Measurements from ENCODE around the gene HS3ST1. TPM values are rescaled to one million over a fixed set of nuclear protein-coding genes. Genes with fewer than 3 reads are reported as not detected.

Gene HS3ST1
- total RNA-seq (2021; ENCODE audit: unreplicated experiment): 134 TPM
- 108 and 124 TPM in 2 replicates for polyA plus RNA-seq (2012)
- percentile 99 among the genes with signal in this experiment for Bru-seq, nascent RNA
- BruChase-seq, experiment 1, labeled RNA remaining after a 6-hour chase: percentile 70 among the genes with signal in this experiment
- BruChase-seq, experiment 2, labeled RNA remaining after a 2-hour chase: percentile 92 among the genes with signal in this experiment
- long read RNA-seq, full-length matches to known transcripts: 487 of 568 reads
- long read RNA-seq, partial matches to known transcripts: 0 of 568 reads
- long read RNA-seq, other reads (novel, unspliced or antisense): 81 of 568 reads

GRCh38 chr4:11428231-11428898 lies at the start of gene HS3ST1:
TSS of gene HS3ST1 (minus strand) at chr4:11428894. CDS start at chr4:11400005, 28,889 bp downstream.
- TSS peak; percentile 38 for BruUV-seq (replicated peaks)
- H3K79me2 ChIP-seq (ENCODE audit: insufficient read depth, low read length): peaks cover 99% of the 10 kb centered on the region

More at GRCh38 chr4:11428231-11428898, at the start of gene HS3ST1:
- H3K4me1 ChIP-seq (ENCODE audit: control insufficient read depth in 1 of 2, insufficient read depth in 2 of 2, low read length in 2 of 2): peaks cover 41 to 77% of the 10 kb centered on the region in 2 experiments
- no peaks in the 10 kb centered on the region for H3K27me3 ChIP-seq (ENCODE audit: insufficient read depth, low read length)
- DNase-seq (ENCODE audit: low read depth, low spot score) (no peak), ATAC-seq (peak; percentile 45)
- H3K27ac ChIP-seq (ENCODE audit: low read depth, low read length): peak within 1 kb of the TSS; percentile 90
- no peak for TF ChIP-seq POLR2A (IDR thresholded peaks at IDR 0.05; ENCODE audit: borderline replicate concordance, extremely low read depth, insufficient read depth, insufficient read length)
- TF ChIP-seq JUND (IDR thresholded peaks at IDR 0.05): no peak
- no peak for TF ChIP-seq CEBPB (IDR thresholded peaks at IDR 0.05; ENCODE audit: low read depth)
- TF ChIP-seq REST (IDR thresholded peaks at IDR 0.05; ENCODE audit: low read depth): no peak
- TF ChIP-seq EZH2 (IDR thresholded peaks at IDR 0.05): no peak
- no peak for TF ChIP-seq SRF (IDR thresholded peaks at IDR 0.05; ENCODE audit: low read depth)
- no peak for TF ChIP-seq ZNF274 (IDR thresholded peaks at IDR 0.05; ENCODE audit: low read depth, low read length)
- no peak for TF ChIP-seq ZFX (IDR thresholded peaks at IDR 0.05)
- H2AFZ ChIP-seq (ENCODE audit: low read depth, low read length, poor library complexity, severe bottlenecking): no peak within 1 kb of the TSS
- H3K9ac ChIP-seq (ENCODE audit: low read length): peak within 1 kb of the TSS; percentile 76
- H3K9me2 ChIP-seq (ENCODE audit: insufficient read depth): no peaks in the 10 kb centered on the region
- RAD21 ChIA-PET (ENCODE audit: low non-redundant PET in 1 of 2, low total read pairs in 2 of 2, uncharacterized antibody in 2 of 2, unreplicated experiment in 2 of 2): interaction anchor here in 1 of 2 experiments (0.8 to 1.0 kb wide), 2 partner anchors 76 to 270 kb away, joined by 3 read pairs; no protein-coding TSS in a partner anchor
- intact Hi-C loops (cut with micrococcal nuclease): loop anchor here (2.0 to 10.0 kb wide), 6 partner anchors 68 to 1206 kb away; no protein-coding TSS in a partner anchor
- peaks cover 2 to 44% of the 10 kb centered on the region in 2 experiments; a peak in 2 of 4 replicates for H3K36me3 ChIP-seq (ENCODE audit: control insufficient read depth in 1 of 2, insufficient read depth in 2 of 2, low read length in 2 of 2)
- CTCF ChIA-PET: interaction anchor here (0.8 to 1.5 kb wide), 3 partner anchors 17 to 204 kb away, joined by 3 to 4 read pairs (median 4); no protein-coding TSS in a partner anchor
- no peaks in the 10 kb centered on the region for H3K9me3 ChIP-seq (ENCODE audit: control insufficient read depth in 1 of 2, insufficient read depth in 1 of 2, low read depth in 1 of 2, low read length in 2 of 2)
- peak within 1 kb of the TSS; percentile 91 to 94 for H3K4me3 ChIP-seq (replicated peaks in 1 of 2; ENCODE audit: low read depth in 1 of 2, low read length in 2 of 2)
- H4K20me1 ChIP-seq (ENCODE audit: insufficient read depth): peaks cover 8% of the 10 kb centered on the region
- POLR2A ChIA-PET: interaction anchor here (0.7 to 2.9 kb wide), 13 partner anchors 8 to 320 kb away, joined by 3 to 25 read pairs (median 4); no protein-coding TSS in a partner anchor
- H3K4me2 ChIP-seq (ENCODE audit: low read length): peak within 1 kb of the TSS; percentile 75

Data from HCT116 (cell line).